OCI-LY3 (cell line): ENCODE measurements around the gene KCNS1.
A peak's percentile ranks its signal among the peaks of the same experiment; 100 is the strongest.

Source experiments
- H2AFZ ChIP-seq: fragments of 200-600, 300-600 bp; shearing (Covaris generic); 2 replicates; pipeline ENCODE4 v1.6.0; 2014; ENCODE audit warnings: antibody characterized with exemption, low read depth, low read length
- H3K27ac ChIP-seq: fragments of 200-600, 300-600 bp; sonication (generic); 2 replicates; pipeline ENCODE4 v1.5.1; 2014; ENCODE audit warnings: mild to moderate bottlenecking, low read length, moderate library complexity, mixed read lengths
- H3K27me3 ChIP-seq: fragments of 200-600, 300-600 bp; sonication (generic); 2 replicates; pipeline ENCODE4 v1.6.1; 2014; ENCODE audit warnings: low read depth, low read length, mixed read lengths
- H3K36me3 ChIP-seq: fragments of 200-600, 300-600 bp; sonication (generic); replicated peaks from 2 replicates; pipeline ENCODE3; 2014; ENCODE audit warnings: low read depth, low read length, mixed read lengths
- H3K4me1 ChIP-seq: fragments of 300-600, 200-600 bp; sonication (generic); 2 replicates; pipeline ENCODE4 v1.6.1; 2014; ENCODE audit warnings: low read length, mixed read lengths
- H3K4me2 ChIP-seq: fragments of 200-600, 300-600 bp; sonication (generic); 2 replicates; pipeline ENCODE4 v1.6.1; 2014; ENCODE audit warnings: low read length, mixed read lengths
- H3K4me3 ChIP-seq: fragments of 300-600, 200-600 bp; sonication (generic); 2 replicates; pipeline ENCODE4 v1.5.1; 2014; ENCODE audit warnings: antibody characterized with exemption, mild to moderate bottlenecking, low read length, moderate library complexity
- H3K79me2 ChIP-seq: fragments of 300-600, 200-600 bp; shearing (Covaris generic); 2 replicates; pipeline ENCODE4 v1.6.1; 2014; ENCODE audit warnings: mild to moderate bottlenecking, low read length, mixed read lengths
- H3K9ac ChIP-seq: fragments of 300-600, 200-600 bp; shearing (Covaris generic); 2 replicates; pipeline ENCODE4 v1.6.0; 2014; ENCODE audit warnings: mild to moderate bottlenecking, low read length, moderate library complexity
- H3K9me3 ChIP-seq: fragments of 200-600, 300-600 bp; shearing (Covaris generic); 2 replicates; pipeline ENCODE4 v1.6.1; 2014; ENCODE audit warnings: low read length, mixed read lengths; ENCODE audit not compliant: insufficient read depth
- H4K20me1 ChIP-seq: fragments of 200-600, 300-600 bp; sonication (generic); 2 replicates; pipeline ENCODE4 v1.6.1; 2016; ENCODE audit warnings: low read length, mixed read lengths; ENCODE audit not compliant: insufficient read depth
- CTCF ChIP-seq: fragments of 200-600, 300-600 bp; sonication (generic); IDR thresholded peaks from 2 replicates; pipeline ENCODE4 v1.5.1; 2014; ENCODE audit warnings: antibody characterized with exemption, low read length, low read depth
- EZH2phosphoT487 ChIP-seq: fragments of 200-600 bp; shearing (Covaris generic); IDR thresholded peaks from 2 replicates; pipeline ENCODE4 v1.6.1; 2018; ENCODE audit warnings: antibody characterized with exemption, mixed run types, low read depth

The KCNS1 gene

GRCh38 chr20:45083127-45083526 is 17.8 kb downstream of the KCNS1 start:
- no peak for TF ChIP-seq CTCF
- no peak for TF ChIP-seq EZH2phosphoT487
- Histone ChIP-seq H3K4me1 (peaks cover 11% of the 10 kb centered on the region; the same call in 1 of the 2 replicates), H3K27ac (no peak overlapping the region), H2AFZ (no peak overlapping the region), H3K36me3 (peaks cover 97% of the 10 kb centered on the region), H3K4me2 (no peak overlapping the region), H3K9me3 (no peaks in the 10 kb centered on the region), H4K20me1 (peaks cover 75% of the 10 kb centered on the region), H3K9ac (no peak overlapping the region), H3K79me2 (peaks cover 66% of the 10 kb centered on the region), H3K4me3 (no peak overlapping the region), H3K27me3 (no peaks in the 10 kb centered on the region)

DNA sequence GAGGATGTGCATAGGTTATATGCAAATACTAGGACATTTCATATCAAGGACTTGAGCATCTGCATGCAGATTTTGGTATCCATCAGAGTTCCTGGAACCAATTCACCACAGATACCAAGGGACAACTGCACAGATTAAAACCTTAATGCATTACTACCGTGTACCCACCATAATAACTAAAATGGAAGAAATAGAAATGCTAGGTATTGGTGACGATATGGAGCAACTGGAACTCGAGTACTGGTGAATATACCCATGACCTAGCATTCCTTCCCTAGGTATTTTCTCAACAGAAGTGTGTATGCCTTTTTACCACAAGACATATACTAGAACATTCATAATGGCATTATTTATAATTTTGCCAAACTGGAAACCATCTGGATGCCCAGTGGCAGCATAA is 18.5 kb downstream of the KCNS1 start:
- Histone ChIP-seq H3K36me3 (peaks cover 96% of the 10 kb centered on the region), H2AFZ (no peak overlapping the region), H3K4me1 (peaks cover 11% of the 10 kb centered on the region; the same call in 1 of the 2 replicates), H3K4me3 (no peak overlapping the region), H3K9ac (no peak overlapping the region), H3K9me3 (no peaks in the 10 kb centered on the region), H3K27me3 (no peaks in the 10 kb centered on the region), H3K27ac (no peak overlapping the region), H3K4me2 (no peak overlapping the region), H3K79me2 (peaks cover 71% of the 10 kb centered on the region), H4K20me1 (peaks cover 68% of the 10 kb centered on the region)
- TF ChIP-seq CTCF (no peak), EZH2phosphoT487 (no peak)

- Histone ChIP-seq H3K36me3 (peaks cover 95% of the 10 kb centered on the region), H3K4me3 (no peak overlapping the region), H2AFZ (no peak overlapping the region), H3K9ac (no peak overlapping the region), H3K27me3 (no peaks in the 10 kb centered on the region), H3K4me2 (no peak overlapping the region), H3K79me2 (peaks cover 76% of the 10 kb centered on the region), H4K20me1 (peaks cover 69% of the 10 kb centered on the region), H3K9me3 (no peaks in the 10 kb centered on the region), H3K27ac (no peak overlapping the region), H3K4me1 (0 out of 2 replicates have a peak, but pooled peaks cover under 1% of the 10 kb centered on the region)
- peak; percentile 40 for TF ChIP-seq CTCF
- TF ChIP-seq EZH2phosphoT487 = no peak
Measured at GRCh38 chr20:45080867-45081624, 19.9 kb downstream of the KCNS1 start.

DNA sequence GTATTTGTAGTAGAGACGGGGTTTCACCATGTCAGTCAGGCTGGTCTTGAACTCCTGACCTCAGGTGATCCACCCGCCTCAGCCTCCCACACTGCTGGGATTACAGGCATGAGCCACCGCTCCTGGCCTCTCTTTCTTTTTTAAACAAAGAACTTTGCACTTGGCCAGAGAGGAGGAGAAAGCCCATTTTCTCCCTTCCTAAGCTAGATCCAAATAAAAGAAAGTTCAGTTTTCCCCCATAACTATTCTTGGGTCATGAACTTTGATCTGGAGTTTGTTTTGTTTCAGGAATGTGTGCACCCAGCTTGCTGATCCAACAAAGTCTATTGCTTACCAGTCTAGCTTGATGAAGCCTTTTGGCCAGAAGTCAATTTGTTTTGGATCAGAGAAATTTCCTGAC is 23.4 kb downstream of the KCNS1 start:
- H3K27me3 ChIP-seq = no peaks in the 10 kb centered on the region
- H4K20me1 ChIP-seq = peaks cover 73% of the 10 kb centered on the region
- no peak overlapping the region for H3K4me3 ChIP-seq
- H3K9ac ChIP-seq = no peak overlapping the region
- H2AFZ ChIP-seq = no peak overlapping the region
- H3K9me3 ChIP-seq = no peaks in the 10 kb centered on the region
- H3K27ac ChIP-seq = no peak overlapping the region
- H3K4me1 ChIP-seq = no peaks in the 10 kb centered on the region
- peaks cover 89% of the 10 kb centered on the region for H3K79me2 ChIP-seq
- H3K4me2 ChIP-seq = no peak overlapping the region
- TF ChIP-seq EZH2phosphoT487 (no peak), CTCF (no peak)
- peaks cover 94% of the 10 kb centered on the region for H3K36me3 ChIP-seq
